WTC11 (cell line): ENCODE results near the gene MREG. TPM values are rescaled to one million over a fixed set of nuclear protein-coding genes. Genes with fewer than 3 reads are reported as not detected.

ENCODE experiments used
- ATAC-seq: fragments of 200-7000 bp; cut with Tn5 transposase; 2 replicates; pipeline ENCODE4 v1.10.0; 2021; ENCODE audit warnings: mild to moderate bottlenecking, moderate library complexity
- CTCF ChIA-PET: fragments of 300-600 bp; sonication (Branson Sonifier 250); formaldehyde crosslinking; loops from one replicate; lab custom pipeline; 2021; ENCODE audit warnings: antibody characterized with exemption; lab: Charles Lee
- POLR2A ChIA-PET: fragments of 350-600 bp; sonication (Branson Sonifier 250); formaldehyde crosslinking; loops from one replicate; lab custom pipeline; 2021; ENCODE audit warnings: antibody characterized with exemption; lab: Charles Lee
- DNase-seq: peaks from one replicate; pipeline ENCODE4 v3.0.0; 2021; ENCODE audit warnings: low spot score
- H3K27ac Mint-ChIP-seq: 2 replicates; pipeline ENCODE4 v1.8.0; 2021; ENCODE audit warnings: mixed read lengths
- H3K27me3 Mint-ChIP-seq: 2 replicates; pipeline ENCODE4 v1.8.0; 2021; ENCODE audit warnings: low read depth, mild to moderate bottlenecking, moderate library complexity, mixed read lengths
- H3K36me3 Mint-ChIP-seq: 2 replicates; pipeline ENCODE4 v1.8.0; 2021; ENCODE audit warnings: mixed read lengths
- H3K4me1 Mint-ChIP-seq: 2 replicates; pipeline ENCODE4 v1.8.0; 2022; ENCODE audit warnings: mixed read lengths
- H3K4me3 Mint-ChIP-seq: 2 replicates; pipeline ENCODE4 v1.8.0; 2021; ENCODE audit warnings: mild to moderate bottlenecking, moderate library complexity, mixed read lengths
- H3K9me3 Mint-ChIP-seq: 2 replicates; pipeline ENCODE4 v1.8.0; 2021; ENCODE audit warnings: mixed read lengths
- ATF2 ChIP-seq: sonication (generic); formaldehyde crosslinking; IDR thresholded peaks from 2 replicates; pipeline ENCODE4 v1.8.1; 2022; ENCODE audit warnings: low read depth, missing genetic modification reagents, borderline replicate concordance
- CDX4 ChIP-seq: fragments of 250-450 bp; sonication (Bioruptor Pico); IDR thresholded peaks from 2 replicates; pipeline ENCODE4 v1.9.0; 2021; ENCODE audit warnings: moderate library complexity, mild to moderate bottlenecking, inconsistent platforms, borderline replicate concordance
- CREM ChIP-seq: sonication (generic); formaldehyde crosslinking; IDR thresholded peaks from 2 replicates; pipeline ENCODE4 v1.8.1; 2022; ENCODE audit warnings: mild to moderate bottlenecking, missing genetic modification reagents, moderate library complexity
- E2F5 ChIP-seq: sonication (generic); formaldehyde crosslinking; IDR thresholded peaks from 2 replicates; pipeline ENCODE4 v1.8.1; 2022; ENCODE audit warnings: mild to moderate bottlenecking, moderate library complexity, missing genetic modification reagents
- EMX1 ChIP-seq: fragments of 250-450 bp; sonication (Bioruptor Pico); IDR thresholded peaks from 2 replicates; pipeline ENCODE4 v1.8.0; 2021; ENCODE audit warnings: mild to moderate bottlenecking
- FOXJ3 ChIP-seq: sonication (generic); formaldehyde crosslinking; IDR thresholded peaks from 2 replicates; pipeline ENCODE4 v1.9.0; 2021; ENCODE audit warnings: missing genetic modification reagents, mild to moderate bottlenecking, borderline replicate concordance
- FOXP1 ChIP-seq: sonication (generic); formaldehyde crosslinking; IDR thresholded peaks from 2 replicates; pipeline ENCODE4 v1.8.0; 2022; ENCODE audit warnings: missing genetic modification reagents, mild to moderate bottlenecking, moderate library complexity, borderline replicate concordance
- GRHL2 ChIP-seq: fragments of 250-450 bp; sonication (Bioruptor Pico); IDR thresholded peaks from 2 replicates; pipeline ENCODE4 v1.8.0; 2022; ENCODE audit warnings: mild to moderate bottlenecking, moderate library complexity; ENCODE audit not compliant: insufficient replicate concordance, severe bottlenecking
- GTF2I ChIP-seq: fragments of 250-450 bp; sonication (Bioruptor Pico); conservative IDR thresholded peaks from 2 replicates; pipeline ENCODE4 v1.4.0; 2021; ENCODE audit warnings: mild to moderate bottlenecking
- HMGA2 ChIP-seq: fragments of 250-450 bp; sonication (Bioruptor Pico); IDR thresholded peaks from 2 replicates; pipeline ENCODE4 v1.4.0; 2021; ENCODE audit warnings: mild to moderate bottlenecking, moderate library complexity
- IRF2 ChIP-seq: sonication (generic); formaldehyde crosslinking; IDR thresholded peaks from 2 replicates; pipeline ENCODE4 v1.8.0; 2022; ENCODE audit warnings: low read depth, missing genetic modification reagents, borderline replicate concordance
- JAZF1 ChIP-seq: fragments of 250-450 bp; sonication (Bioruptor Pico); IDR thresholded peaks from 2 replicates; pipeline ENCODE4 v1.9.0; 2021; ENCODE audit warnings: moderate library complexity, mild to moderate bottlenecking, inconsistent platforms
- MLX ChIP-seq: sonication (generic); formaldehyde crosslinking; IDR thresholded peaks from 2 replicates; pipeline ENCODE4 v1.8.1; 2023; ENCODE audit warnings: mild to moderate bottlenecking, missing genetic modification reagents, moderate library complexity
- NFE2L1 ChIP-seq: sonication (generic); formaldehyde crosslinking; IDR thresholded peaks from 2 replicates; pipeline ENCODE4 v1.8.1; 2023; ENCODE audit warnings: missing genetic modification reagents
- NFYB ChIP-seq: sonication (generic); formaldehyde crosslinking; conservative IDR thresholded peaks from 2 replicates; pipeline ENCODE4 v1.8.0; 2022; ENCODE audit warnings: low read depth, missing genetic modification reagents
- NR1H2 ChIP-seq: sonication (generic); formaldehyde crosslinking; IDR thresholded peaks from 2 replicates; pipeline ENCODE4 v1.9.0; 2021; ENCODE audit warnings: mild to moderate bottlenecking, moderate library complexity, missing genetic modification reagents
- OVOL2 ChIP-seq: fragments of 250-450 bp; sonication (Bioruptor Pico); IDR thresholded peaks from 2 replicates; pipeline ENCODE4 v1.9.0; 2021; ENCODE audit warnings: mild to moderate bottlenecking, borderline replicate concordance
- PRDM15 ChIP-seq: sonication (generic); formaldehyde crosslinking; IDR thresholded peaks from 2 replicates; pipeline ENCODE4 v1.8.0; 2022; ENCODE audit warnings: missing genetic modification reagents
- TEAD4 ChIP-seq: sonication (generic); formaldehyde crosslinking; IDR thresholded peaks from 2 replicates; pipeline ENCODE4 v1.8.0; 2022; ENCODE audit warnings: mild to moderate bottlenecking, missing genetic modification reagents
- TP53 ChIP-seq: sonication (generic); formaldehyde crosslinking; IDR thresholded peaks from 2 replicates; pipeline ENCODE4 v1.8.1; 2023; ENCODE audit warnings: mild to moderate bottlenecking, missing genetic modification reagents
- USF1 ChIP-seq: sonication (generic); formaldehyde crosslinking; IDR thresholded peaks from 2 replicates; pipeline ENCODE4 v1.8.0; 2022; ENCODE audit warnings: mild to moderate bottlenecking, missing genetic modification reagents
- ZNF232 ChIP-seq: sonication (generic); formaldehyde crosslinking; IDR thresholded peaks from 2 replicates; pipeline ENCODE4 v1.8.0; 2022; ENCODE audit warnings: mild to moderate bottlenecking, missing genetic modification reagents
- ZNF423 ChIP-seq: fragments of 250-450 bp; sonication (Bioruptor Pico); IDR thresholded peaks from 2 replicates; pipeline ENCODE4 v2.1.2; 2022; ENCODE audit warnings: mild to moderate bottlenecking, moderate library complexity
- total RNA-seq: library from RNA; stranded (reverse); gene quantifications from 3 replicates; pipeline ENCODE4 v1.2.3, GENCODE V29; 2021

Gene MREG
- total RNA-seq, 1 experiment from 2014 or later: 23.8 TPM

- DNase-seq (no peak), ATAC-seq (no peak)
- no peaks in the 10 kb centered on the region for H3K27me3 Mint-ChIP-seq
- ChIA-PET CTCF (interaction anchor here (0.7 to 2.1 kb wide), 5 partner anchors 8 to 82 kb away, joined by 3 to 17 read pairs (median 3); no protein-coding TSS in a partner anchor), POLR2A (no interaction called here)
- no peaks in the 10 kb centered on the region for H3K9me3 Mint-ChIP-seq
- no peaks in the 10 kb centered on the region for H3K4me1 Mint-ChIP-seq
- H3K36me3 Mint-ChIP-seq: peaks cover 12% of the 10 kb centered on the region
- no peak overlapping the region for H3K4me3 Mint-ChIP-seq
- no peak for TF ChIP-seq CDX4 (CRISPR knock-in tag)
- TF ChIP-seq FOXP1 (CRISPR knock-in tag): no peak
- TF ChIP-seq TP53 (CRISPR knock-in tag): no peak
- TF ChIP-seq GRHL2 (CRISPR knock-in tag): no peak
- TF ChIP-seq NFYB: no peak
- no peak for TF ChIP-seq NFE2L1 (CRISPR knock-in tag)
- TF ChIP-seq USF1 (CRISPR knock-in tag): no peak
- TF ChIP-seq ZNF232 (CRISPR knock-in tag): no peak
- no peak for TF ChIP-seq IRF2 (CRISPR knock-in tag)
- TF ChIP-seq E2F5: no peak
- TF ChIP-seq GTF2I: no peak
- TF ChIP-seq PRDM15 (CRISPR knock-in tag): no peak
- no peak for TF ChIP-seq FOXJ3 (CRISPR knock-in tag)
- no peak overlapping the region for H3K27ac Mint-ChIP-seq
These were observed 18.8 kb upstream of the MREG start for GRCh38 chr2:216031960-216032689.

- Mint-ChIP-seq H3K36me3 (peaks cover 12% of the 10 kb centered on the region), H3K27ac (no peak overlapping the region), H3K9me3 (no peaks in the 10 kb centered on the region), H3K4me3 (no peak overlapping the region), H3K4me1 (no peaks in the 10 kb centered on the region), H3K27me3 (no peaks in the 10 kb centered on the region)
- ATAC-seq (no peak), DNase-seq (no peak)
- ChIA-PET POLR2A (interaction anchor here (0.7 kb wide), 1 partner anchor 243 kb away, joined by 3 read pairs; no protein-coding TSS in a partner anchor), CTCF (interaction anchor here (1.4 kb wide), 1 partner anchor 80 kb away, joined by 3 read pairs; no protein-coding TSS in a partner anchor)
- no peak for TF ChIP-seq JAZF1 (CRISPR knock-in tag)
- TF ChIP-seq NR1H2 (CRISPR knock-in tag): no peak
- no peak for TF ChIP-seq ZNF423
- TF ChIP-seq E2F5: no peak
- no peak for TF ChIP-seq HMGA2 (CRISPR knock-in tag)
- no peak for TF ChIP-seq EMX1 (CRISPR knock-in tag)
- TF ChIP-seq ATF2 (CRISPR knock-in tag): no peak
- TF ChIP-seq CREM (CRISPR knock-in tag): no peak
- TF ChIP-seq NFYB: no peak
- no peak for TF ChIP-seq MLX (CRISPR knock-in tag)
- TF ChIP-seq OVOL2: no peak
- no peak for TF ChIP-seq TEAD4 (CRISPR knock-in tag)
- no peak for TF ChIP-seq TP53 (CRISPR knock-in tag)
These were observed 16.9 kb upstream of the MREG start for GRCh38 chr2:216030216-216030615.
